IMR-90 (cell line): ENCODE results near the gene DIP2C. TPM values are rescaled to one million over a fixed set of nuclear protein-coding genes. Genes with fewer than 3 reads are reported as not detected.

Source experiments
- ATAC-seq: fragments of 200-7000 bp; cut with Tn5 transposase; 2 replicates; pipeline ENCODE4 v1.9.1; 2020; ENCODE audit warnings: low read depth, mild to moderate bottlenecking, moderate library complexity
- BruUV-seq: library from RNA; stranded (reverse); fragments of 400-500 nt; replicated peaks from 2 replicates; lab custom pipeline; 2021; lab: Mats Ljungman, UMichigan
- CTCF ChIA-PET: fragments of 300-600 bp; formaldehyde crosslinking; extraction: SDS; loops from one replicate; lab custom pipeline; 2021; ENCODE audit warnings: antibody characterized with exemption; lab: Yijun Ruan, JAX
- POLR2A ChIA-PET: fragments of 300-600 bp; sonication (Branson Sonifier 250); formaldehyde crosslinking; loops from one replicate; lab custom pipeline; 2022; ENCODE audit warnings: antibody characterized with exemption; ENCODE audit not compliant: unreplicated experiment; lab: Charles Lee
- DNase-seq: peaks from one replicate; pipeline ENCODE4 v3.0.0; 2013
- H2AFZ ChIP-seq: replicated peaks from 2 replicates; pipeline ENCODE3; 2013; ENCODE audit warnings: low read length, mild to moderate bottlenecking; ENCODE audit not compliant: poor library complexity
- H2AK5ac ChIP-seq: 2 replicates; pipeline ENCODE4 v1.6.1; 2013; ENCODE audit warnings: low read depth, low read length, inconsistent platforms
- H2AK9ac ChIP-seq: replicated peaks from 2 replicates; pipeline ENCODE3; 2013; ENCODE audit warnings: mild to moderate bottlenecking, low read depth, low read length, moderate library complexity; ENCODE audit not compliant: poor library complexity
- H2BK120ac ChIP-seq: 2 replicates; pipeline ENCODE4 v1.6.1; 2013; ENCODE audit warnings: low read depth, low read length, inconsistent platforms
- H2BK15ac ChIP-seq: 3 replicates; pipeline ENCODE4 v1.6.1; 2013; ENCODE audit warnings: low read depth, low read length, inconsistent platforms
- H2BK20ac ChIP-seq: 2 replicates; pipeline ENCODE4 v1.6.1; 2013; ENCODE audit warnings: low read depth, mild to moderate bottlenecking, inconsistent platforms, low read length, moderate library complexity
- H2BK5ac ChIP-seq: 2 replicates; pipeline ENCODE4 v1.6.1; 2013; ENCODE audit warnings: mild to moderate bottlenecking, low read depth, low read length, inconsistent platforms; ENCODE audit not compliant: poor library complexity, severe bottlenecking
- H3K14ac ChIP-seq: replicated peaks from 2 replicates; pipeline ENCODE4 v1.6.1; 2013; ENCODE audit warnings: low read depth, low read length, inconsistent platforms
- H3K18ac ChIP-seq: 2 replicates; pipeline ENCODE4 v1.6.1; 2013; ENCODE audit warnings: low read depth, low read length, control low read depth
- H3K23ac ChIP-seq: 2 replicates; pipeline ENCODE4 v1.6.1; 2013; ENCODE audit warnings: low read depth, low read length, inconsistent platforms
- H3K27ac ChIP-seq: 2 replicates; pipeline ENCODE4 v1.5.1; 2013; ENCODE audit warnings: mild to moderate bottlenecking, control low read depth, low read length; ENCODE audit not compliant: insufficient read depth
- H3K27me3 ChIP-seq: 2 replicates; pipeline ENCODE4 v1.6.1; 2013; ENCODE audit warnings: low read length; ENCODE audit not compliant: control insufficient read depth, insufficient read depth
- H3K36me3 ChIP-seq: 2 replicates; pipeline ENCODE4 v1.6.1; 2013; ENCODE audit warnings: low read length, mixed read lengths; ENCODE audit not compliant: control insufficient read depth, insufficient read depth
- H3K4ac ChIP-seq: 2 replicates; pipeline ENCODE4 v1.6.1; 2013; ENCODE audit warnings: low read depth, low read length, inconsistent platforms
- H3K4me1 ChIP-seq: 2 replicates; pipeline ENCODE4 v1.6.1; 2013; ENCODE audit warnings: low read length, mixed read lengths; ENCODE audit not compliant: control insufficient read depth, insufficient read depth
- H3K4me2 ChIP-seq: 2 replicates; pipeline ENCODE4 v1.6.1; 2013; ENCODE audit warnings: low read depth, mild to moderate bottlenecking, control low read depth, low read length, moderate library complexity
- H3K4me3 ChIP-seq: 2 replicates; pipeline ENCODE4 v1.5.1; 2013; ENCODE audit warnings: low read depth, mild to moderate bottlenecking, control low read depth, low read length, moderate library complexity; ENCODE audit not compliant: insufficient read depth
- H3K56ac ChIP-seq: 2 replicates; pipeline ENCODE4 v1.6.1; 2013; ENCODE audit warnings: low read length, inconsistent platforms; ENCODE audit not compliant: insufficient read depth; ENCODE audit errors: extremely low read depth
- H3K79me1 ChIP-seq, 2 experiments: 2 replicates each; pipeline ENCODE4 v1.6.1; 2013; ENCODE audit warnings: low read length in 2 of 2, inconsistent platforms in 1 of 2, low read depth in 1 of 2
- H3K9ac ChIP-seq: 2 replicates; pipeline ENCODE4 v1.6.1; 2013; ENCODE audit warnings: low read depth, low read length, control low read depth
- H3K9me1 ChIP-seq: 2 replicates; pipeline ENCODE4 v1.6.1; 2013; ENCODE audit warnings: low read length, inconsistent platforms; ENCODE audit not compliant: insufficient read depth
- H3K9me3 ChIP-seq: 2 replicates; pipeline ENCODE4 v1.6.1; 2013; ENCODE audit warnings: low read length; ENCODE audit not compliant: control insufficient read depth, insufficient read depth
- H4K20me1 ChIP-seq: 2 replicates; pipeline ENCODE4 v1.6.1; 2013; ENCODE audit warnings: low read length, inconsistent platforms; ENCODE audit not compliant: insufficient read depth
- H4K5ac ChIP-seq: 2 replicates; pipeline ENCODE4 v1.6.1; 2013; ENCODE audit warnings: mild to moderate bottlenecking, low read depth, low read length, control low read depth
- H4K8ac ChIP-seq, 2 experiments: 2 replicates each; pipeline ENCODE4 v1.6.1; 2013; ENCODE audit warnings: low read depth in 2 of 2, low read length in 2 of 2, control low read depth in 1 of 2, inconsistent platforms in 1 of 2
- H4K91ac ChIP-seq: 2 replicates; pipeline ENCODE4 v1.6.1; 2013; ENCODE audit warnings: low read depth, low read length, inconsistent platforms; ENCODE audit not compliant: insufficient read depth
- BHLHE40 ChIP-seq: fragments of 150-350 bp; IDR thresholded peaks from 2 replicates; pipeline ENCODE4 v1.6.1; 2016; ENCODE audit warnings: mild to moderate bottlenecking, low read depth, low read length
- CEBPB ChIP-seq: IDR thresholded peaks from 2 replicates; pipeline ENCODE4 v1.6.1; 2012; ENCODE audit warnings: low read depth, low read length, improper control_type of control experiment
- FOS ChIP-seq: fragments of 150-350 bp; IDR thresholded peaks from 2 replicates; pipeline ENCODE4 v1.6.1; 2016; ENCODE audit warnings: low read depth, low read length
- MAFK ChIP-seq: IDR thresholded peaks from 2 replicates; pipeline ENCODE4 v1.6.1; 2012; ENCODE audit warnings: low read depth, low read length, improper control_type of control experiment
- MAZ ChIP-seq: IDR thresholded peaks from 2 replicates; pipeline ENCODE4 v1.6.1; 2012; ENCODE audit warnings: low read depth, mild to moderate bottlenecking, low read length, improper control_type of control experiment, moderate library complexity, borderline replicate concordance
- MXI1 ChIP-seq: IDR thresholded peaks from 2 replicates; pipeline ENCODE4 v1.6.1; 2012; ENCODE audit warnings: low read depth, mild to moderate bottlenecking, low read length, moderate library complexity, borderline replicate concordance
- NFE2L2 ChIP-seq: fragments of 150-350 bp; IDR thresholded peaks from 2 replicates; pipeline ENCODE4 v1.6.1; 2016; ENCODE audit warnings: low read depth, mild to moderate bottlenecking, low read length
- RAD21 ChIP-seq: IDR thresholded peaks from 2 replicates; pipeline ENCODE4 v1.6.1; 2012; ENCODE audit warnings: low read length, improper control_type of control experiment
- RCOR1 ChIP-seq: IDR thresholded peaks from 2 replicates; pipeline ENCODE4 v1.6.1; 2012; ENCODE audit warnings: mild to moderate bottlenecking, low read length, improper control_type of control experiment; ENCODE audit not compliant: insufficient replicate concordance
- RFX5 ChIP-seq: IDR thresholded peaks from 2 replicates; pipeline ENCODE4 v1.8.0; 2012; ENCODE audit warnings: low read depth, mild to moderate bottlenecking, low read length, moderate library complexity
- SMC3 ChIP-seq: fragments of 150-350 bp; IDR thresholded peaks from 2 replicates; pipeline ENCODE4 v1.6.1; 2016; ENCODE audit warnings: low read depth, mild to moderate bottlenecking, antibody characterized with exemption, low read length, moderate library complexity
- WGBS, 2 experiments: methylation state at CpG; one replicate each; pipeline versions ENCODE4 v1.1.5 to v1.1.7; 2013; ENCODE audit warnings: missing lambda C conversion rate in 2 of 2; ENCODE audit not compliant: insufficient read length in 1 of 2; ENCODE audit errors: extremely low coverage in 2 of 2; 5-methylcytosine and 5-hydroxymethylcytosine counted together
- dilution Hi-C: fragments of 300-500 bp; cut with HindIII; formaldehyde crosslinking; loops from one replicate; pipeline ENCODE4 v1.14.3; 2018; ENCODE audit warnings: low sequenced_read_pairs; ENCODE audit not compliant: unreplicated experiment
- in situ Hi-C: fragments of 300-500 bp; cut with MboI; formaldehyde crosslinking; loops from 3 replicates; pipeline ENCODE4 v1.14.3; 2019; ENCODE audit warnings: low sequenced_read_pairs, inconsistent platforms, mixed read lengths
- intact Hi-C: fragments of 100-400 bp; cut with micrococcal nuclease; formaldehyde crosslinking; loops from 2 replicates; pipeline ENCODE4 v1.10.0; 2022
- polyA plus RNA-seq, 3 experiments: library from polyadenylated mRNA; depleted of rRNA; stranded (reverse); fragments of >200 nt; gene quantifications; 2 replicates each; pipeline ENCODE4 v1.2.3, GENCODE V29; 2012; ENCODE audit warnings: low replicate concordance in 1 of 3
- total RNA-seq: library from RNA; depleted of rRNA; stranded (reverse); fragments of >200 nt; gene quantifications from 2 replicates; pipeline ENCODE4 v1.2.3, GENCODE V29; 2012
- TF ChIP-seq, protein P1 (sequence below): fragments of 150-350 bp; IDR thresholded peaks from 2 replicates; pipeline ENCODE4 v1.6.1; 2016; ENCODE audit warnings: low read depth, mild to moderate bottlenecking, low read length, moderate library complexity, borderline replicate concordance
- TF ChIP-seq, protein P2 (sequence below): conservative IDR thresholded peaks from 2 replicates; pipeline ENCODE4 v1.5.1; 2012; ENCODE audit warnings: mild to moderate bottlenecking, low read depth, low read length, improper control_type of control experiment

The DIP2C gene
- total and polyA plus RNA-seq, 2 of the 4 experiments (the other 2 are of a cell fraction) = 8.6 to 17.3 TPM

DNA sequence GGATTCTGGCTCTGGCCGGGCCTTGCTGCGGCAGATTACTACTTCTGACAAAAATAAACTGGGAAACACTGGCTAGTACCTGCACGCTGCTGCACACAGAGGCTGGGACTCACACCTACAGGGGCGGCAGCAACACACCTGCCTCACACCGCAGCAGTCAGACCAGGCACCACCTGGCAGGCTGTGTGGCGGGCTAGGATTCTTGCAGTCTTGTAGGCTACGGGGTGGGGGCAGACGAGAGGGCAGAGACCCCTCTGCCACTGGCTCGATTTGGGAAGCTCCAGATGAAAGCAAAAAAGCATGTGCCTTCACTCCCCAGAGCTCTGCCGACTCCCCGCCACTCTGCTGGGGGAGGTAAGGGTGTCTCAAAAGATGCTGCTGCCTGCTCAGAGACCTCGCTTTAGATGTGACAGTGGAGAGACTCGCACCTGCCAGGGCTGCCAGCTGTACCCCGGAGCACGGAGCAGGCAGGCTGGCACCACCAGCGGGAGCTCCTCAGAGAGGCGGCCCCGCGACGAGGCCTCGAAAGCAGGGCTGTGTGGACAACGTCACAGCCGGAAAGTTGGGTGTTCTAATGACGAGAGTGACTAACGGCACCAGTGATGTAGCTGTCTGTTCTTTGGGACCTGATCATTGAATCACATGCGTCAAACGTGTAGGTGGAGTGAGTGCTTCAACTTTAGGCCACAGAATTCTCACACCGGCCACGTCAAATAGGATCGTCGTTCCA lies 303.7 kb downstream of the DIP2C start:
- H3K36me3 ChIP-seq = peaks cover 59% of the 10 kb centered on the region
- dilution Hi-C loops = no loop called here

More for the DNA sequence above, 303.7 kb downstream of the DIP2C start:
- Histone ChIP-seq H3K4me3 (no peak overlapping the region), H2AFZ (no peak overlapping the region), H3K14ac (no peak overlapping the region), H3K9me1 (peaks cover 21% of the 10 kb centered on the region), H3K9me3 (0 out of 2 replicates have a peak, but pooled peaks cover 2% of the 10 kb centered on the region), H3K56ac (no peak overlapping the region), H3K23ac (no peak overlapping the region), H3K4me1 (no peaks in the 10 kb centered on the region), H2BK120ac (no peak overlapping the region), H4K91ac (no peak overlapping the region), H2BK5ac (no peak overlapping the region), H4K5ac (no peak overlapping the region), H3K18ac (no peak overlapping the region), H3K27ac (no peak overlapping the region), H2AK9ac (no peak overlapping the region), H2AK5ac (no peak overlapping the region), H4K20me1 (0 out of 2 replicates have a peak, but pooled peaks cover 3% of the 10 kb centered on the region), H3K79me1 (peaks cover 0 to 5% of the 10 kb centered on the region in 2 experiments; a peak in 2 of 4 replicates), H3K9ac (no peak overlapping the region), H3K4ac (no peak overlapping the region), H2BK20ac (no peak overlapping the region), H4K8ac (no peak overlapping the region), H3K27me3 (no peaks in the 10 kb centered on the region), H2BK15ac (no peak overlapping the region), H3K4me2 (no peak overlapping the region)
- 87% methylated on average over 18 of the region's 31 CpGs; no CpG with 5 or more reads in 1 of the 2 experiments for WGBS, 2 experiments
- DNase-seq (no peak), ATAC-seq (no peak)
- no TSS peak for BruUV-seq
- CTCF ChIA-PET = interaction anchor here (0.7 kb wide), 1 partner anchor 15 kb away, joined by 3 read pairs; no protein-coding TSS in a partner anchor
- in situ Hi-C loops = no loop called here
- intact Hi-C loops = no loop called here
- POLR2A ChIA-PET = no interaction called here
- TF ChIP-seq NFE2L2 (no peak), MXI1 (no peak), MAFK (no peak), BHLHE40 (no peak), RAD21 (no peak), RCOR1 (no peak), SMC3 (no peak), MAZ (no peak), FOS (no peak), CEBPB (no peak), RFX5 (no peak)
- TF ChIP-seq, protein P1, sequence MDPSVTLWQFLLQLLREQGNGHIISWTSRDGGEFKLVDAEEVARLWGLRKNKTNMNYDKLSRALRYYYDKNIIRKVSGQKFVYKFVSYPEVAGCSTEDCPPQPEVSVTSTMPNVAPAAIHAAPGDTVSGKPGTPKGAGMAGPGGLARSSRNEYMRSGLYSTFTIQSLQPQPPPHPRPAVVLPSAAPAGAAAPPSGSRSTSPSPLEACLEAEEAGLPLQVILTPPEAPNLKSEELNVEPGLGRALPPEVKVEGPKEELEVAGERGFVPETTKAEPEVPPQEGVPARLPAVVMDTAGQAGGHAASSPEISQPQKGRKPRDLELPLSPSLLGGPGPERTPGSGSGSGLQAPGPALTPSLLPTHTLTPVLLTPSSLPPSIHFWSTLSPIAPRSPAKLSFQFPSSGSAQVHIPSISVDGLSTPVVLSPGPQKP = no peak
- TF ChIP-seq, protein P2, sequence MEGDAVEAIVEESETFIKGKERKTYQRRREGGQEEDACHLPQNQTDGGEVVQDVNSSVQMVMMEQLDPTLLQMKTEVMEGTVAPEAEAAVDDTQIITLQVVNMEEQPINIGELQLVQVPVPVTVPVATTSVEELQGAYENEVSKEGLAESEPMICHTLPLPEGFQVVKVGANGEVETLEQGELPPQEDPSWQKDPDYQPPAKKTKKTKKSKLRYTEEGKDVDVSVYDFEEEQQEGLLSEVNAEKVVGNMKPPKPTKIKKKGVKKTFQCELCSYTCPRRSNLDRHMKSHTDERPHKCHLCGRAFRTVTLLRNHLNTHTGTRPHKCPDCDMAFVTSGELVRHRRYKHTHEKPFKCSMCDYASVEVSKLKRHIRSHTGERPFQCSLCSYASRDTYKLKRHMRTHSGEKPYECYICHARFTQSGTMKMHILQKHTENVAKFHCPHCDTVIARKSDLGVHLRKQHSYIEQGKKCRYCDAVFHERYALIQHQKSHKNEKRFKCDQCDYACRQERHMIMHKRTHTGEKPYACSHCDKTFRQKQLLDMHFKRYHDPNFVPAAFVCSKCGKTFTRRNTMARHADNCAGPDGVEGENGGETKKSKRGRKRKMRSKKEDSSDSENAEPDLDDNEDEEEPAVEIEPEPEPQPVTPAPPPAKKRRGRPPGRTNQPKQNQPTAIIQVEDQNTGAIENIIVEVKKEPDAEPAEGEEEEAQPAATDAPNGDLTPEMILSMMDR = no peak
